ENCODE data around the gene VILL.

The VILL gene

DNA sequence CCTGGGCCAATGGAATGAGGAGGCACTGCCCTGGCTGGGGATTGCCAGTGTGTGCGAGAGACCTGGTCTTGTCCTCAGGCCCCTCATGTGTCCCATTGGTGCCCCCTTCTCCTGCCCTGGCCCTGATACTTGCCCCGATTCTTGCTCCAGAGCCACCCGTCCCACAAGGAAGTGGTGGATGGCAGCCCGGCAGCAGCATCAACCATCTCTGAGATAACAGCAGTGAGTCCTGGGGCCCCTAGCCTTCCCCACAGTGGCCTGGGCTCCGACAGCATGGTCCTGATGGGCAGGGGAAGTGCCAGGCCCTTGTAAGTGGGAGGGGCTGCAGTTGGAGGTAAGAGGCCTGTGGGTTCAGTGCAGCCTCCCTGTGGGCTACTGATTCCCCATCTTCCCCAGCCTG lies 15.4 kb downstream of the VILL start:
- TF ChIP-seq EZH2 (IDR thresholded peaks at IDR 0.05; ENCODE audit: borderline replicate concordance, low read depth, low read length, severe bottlenecking): no peak
- TF ChIP-seq, protein P1, sequence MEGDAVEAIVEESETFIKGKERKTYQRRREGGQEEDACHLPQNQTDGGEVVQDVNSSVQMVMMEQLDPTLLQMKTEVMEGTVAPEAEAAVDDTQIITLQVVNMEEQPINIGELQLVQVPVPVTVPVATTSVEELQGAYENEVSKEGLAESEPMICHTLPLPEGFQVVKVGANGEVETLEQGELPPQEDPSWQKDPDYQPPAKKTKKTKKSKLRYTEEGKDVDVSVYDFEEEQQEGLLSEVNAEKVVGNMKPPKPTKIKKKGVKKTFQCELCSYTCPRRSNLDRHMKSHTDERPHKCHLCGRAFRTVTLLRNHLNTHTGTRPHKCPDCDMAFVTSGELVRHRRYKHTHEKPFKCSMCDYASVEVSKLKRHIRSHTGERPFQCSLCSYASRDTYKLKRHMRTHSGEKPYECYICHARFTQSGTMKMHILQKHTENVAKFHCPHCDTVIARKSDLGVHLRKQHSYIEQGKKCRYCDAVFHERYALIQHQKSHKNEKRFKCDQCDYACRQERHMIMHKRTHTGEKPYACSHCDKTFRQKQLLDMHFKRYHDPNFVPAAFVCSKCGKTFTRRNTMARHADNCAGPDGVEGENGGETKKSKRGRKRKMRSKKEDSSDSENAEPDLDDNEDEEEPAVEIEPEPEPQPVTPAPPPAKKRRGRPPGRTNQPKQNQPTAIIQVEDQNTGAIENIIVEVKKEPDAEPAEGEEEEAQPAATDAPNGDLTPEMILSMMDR (IDR thresholded peaks at IDR 0.05; ENCODE audit: borderline replicate concordance, extremely low read depth, low read length, poor library complexity, severe bottlenecking): no peak

DNA sequence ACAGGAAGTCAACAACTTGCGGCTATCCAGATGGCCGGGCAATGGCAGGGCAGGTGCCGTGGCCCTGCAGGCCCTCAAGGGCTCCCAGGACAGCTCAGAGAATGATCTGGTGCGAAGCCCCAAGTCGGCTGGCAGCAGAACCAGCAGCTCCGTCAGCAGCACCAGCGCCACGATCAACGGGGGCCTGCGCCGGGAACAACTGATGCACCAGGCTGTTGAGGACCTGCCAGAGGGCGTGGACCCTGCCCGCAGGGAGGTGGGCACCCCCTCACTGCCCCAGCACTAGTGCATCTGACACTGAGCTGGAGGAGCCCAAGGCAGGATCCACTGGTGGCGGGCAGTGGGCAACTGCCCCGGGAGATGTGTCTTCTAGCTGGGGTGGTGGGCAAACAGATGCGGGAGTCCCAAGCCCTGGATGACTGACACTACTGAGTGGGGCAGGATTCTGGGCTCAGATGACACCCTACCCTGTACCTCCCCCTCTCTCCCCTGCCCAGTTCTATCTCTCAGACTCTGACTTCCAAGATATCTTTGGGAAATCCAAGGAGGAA lies 15.9 kb downstream of the VILL start:
- H3K79me2 ChIP-seq (ENCODE audit: insufficient read depth, low read length): no peaks in the 10 kb centered on the region
- DNase-seq (no peak), ATAC-seq (ENCODE audit: insufficient read depth, low read depth) (no peak)
- no peak overlapping the region for H3K9ac ChIP-seq (ENCODE audit: low read depth, low read length)
- no peak overlapping the region for H3K27ac ChIP-seq (ENCODE audit: low read length)
- TF ChIP-seq, protein P1 (IDR thresholded peaks at IDR 0.05; ENCODE audit: borderline replicate concordance, extremely low read depth, low read length, poor library complexity, severe bottlenecking): no peak
- TF ChIP-seq EZH2 (IDR thresholded peaks at IDR 0.05; ENCODE audit: borderline replicate concordance, low read depth, low read length, severe bottlenecking): no peak
- H3K4me1 ChIP-seq (ENCODE audit: insufficient read depth, low read length): no peaks in the 10 kb centered on the region
- H3K4me3 ChIP-seq (ENCODE audit: low read depth in 1 of 2, low read length in 2 of 2): no peak overlapping the region
- H3K4me2 ChIP-seq (ENCODE audit: insufficient read depth, low read length): no peak overlapping the region
- no peaks in the 10 kb centered on the region for H3K9me3 ChIP-seq (ENCODE audit: insufficient read depth, low read length, severe bottlenecking)
- no peaks in the 10 kb centered on the region for H3K27me3 ChIP-seq (ENCODE audit: insufficient read depth, low read length, poor library complexity)
- H4K20me1 ChIP-seq (ENCODE audit: insufficient read depth, low read length): peaks cover 17% of the 10 kb centered on the region
- no peak overlapping the region for H2AFZ ChIP-seq (ENCODE audit: low read depth, low read length)
- H3K36me3 ChIP-seq (ENCODE audit: insufficient read depth, low read length): peaks cover 70% of the 10 kb centered on the region

More for the DNA sequence above, 15.4 kb downstream of the VILL start:
- no peak overlapping the region for H3K9ac ChIP-seq (ENCODE audit: low read depth, low read length)
- H4K20me1 ChIP-seq (ENCODE audit: insufficient read depth, low read length): peaks cover 17% of the 10 kb centered on the region
- no peaks in the 10 kb centered on the region for H3K4me1 ChIP-seq (ENCODE audit: insufficient read depth, low read length)
- ATAC-seq (ENCODE audit: insufficient read depth, low read depth) (no peak), DNase-seq (no peak)
- H3K79me2 ChIP-seq (ENCODE audit: insufficient read depth, low read length): no peaks in the 10 kb centered on the region
- H3K4me2 ChIP-seq (ENCODE audit: insufficient read depth, low read length): no peak overlapping the region
- no peaks in the 10 kb centered on the region for H3K9me3 ChIP-seq (ENCODE audit: insufficient read depth, low read length, severe bottlenecking)
- no peaks in the 10 kb centered on the region for H3K27me3 ChIP-seq (ENCODE audit: insufficient read depth, low read length, poor library complexity)
- no peak overlapping the region for H3K4me3 ChIP-seq (ENCODE audit: low read depth in 1 of 2, low read length in 2 of 2)
- H2AFZ ChIP-seq (ENCODE audit: low read depth, low read length): no peak overlapping the region
- peaks cover 75% of the 10 kb centered on the region for H3K36me3 ChIP-seq (ENCODE audit: insufficient read depth, low read length)
- H3K27ac ChIP-seq (ENCODE audit: low read length): no peak overlapping the region

DNA sequence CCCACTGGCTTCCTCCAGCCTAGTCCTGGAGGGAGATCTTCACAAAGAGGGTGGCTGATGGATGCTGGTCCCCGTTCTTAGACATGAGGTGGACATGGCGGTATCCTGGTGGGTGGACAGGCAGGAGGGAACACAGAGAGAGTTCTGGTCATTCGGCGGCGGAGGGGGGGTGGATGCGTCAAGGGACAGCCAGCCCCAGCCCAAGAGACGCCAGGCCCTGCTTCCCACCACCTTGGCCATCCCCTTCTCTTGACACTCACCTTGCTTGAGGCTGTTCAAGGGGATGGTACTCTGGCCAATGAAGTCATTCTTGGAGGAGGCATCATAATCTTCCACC lies 17.1 kb downstream of the VILL start:
- Histone ChIP-seq H4K20me1 (ENCODE audit: insufficient read depth, low read length) (peaks cover 17% of the 10 kb centered on the region), H2AFZ (ENCODE audit: low read depth, low read length) (no peak overlapping the region), H3K9ac (ENCODE audit: low read depth, low read length) (no peak overlapping the region), H3K27me3 (ENCODE audit: insufficient read depth, low read length, poor library complexity) (no peaks in the 10 kb centered on the region), H3K4me3 (ENCODE audit: low read depth in 1 of 2, low read length in 2 of 2) (no peak overlapping the region), H3K9me3 (ENCODE audit: insufficient read depth, low read length, severe bottlenecking) (no peaks in the 10 kb centered on the region), H3K36me3 (ENCODE audit: insufficient read depth, low read length) (peaks cover 58% of the 10 kb centered on the region), H3K27ac (ENCODE audit: low read length) (no peak overlapping the region), H3K4me2 (ENCODE audit: insufficient read depth, low read length) (no peak overlapping the region), H3K4me1 (ENCODE audit: insufficient read depth, low read length) (no peaks in the 10 kb centered on the region), H3K79me2 (ENCODE audit: insufficient read depth, low read length) (no peaks in the 10 kb centered on the region)
- no peak for TF ChIP-seq EZH2 (IDR thresholded peaks at IDR 0.05; ENCODE audit: borderline replicate concordance, low read depth, low read length, severe bottlenecking)
- TF ChIP-seq, protein P1 (IDR thresholded peaks at IDR 0.05; ENCODE audit: borderline replicate concordance, extremely low read depth, low read length, poor library complexity, severe bottlenecking): no peak
- ATAC-seq (ENCODE audit: insufficient read depth, low read depth) (no peak), DNase-seq (no peak)
